Activated naive CD8-positive, alpha-beta T cell treated with anti-CD3 and anti-CD28 coated beads, Interleukin-2, amount 50 U/mL, for 16 hours (primary cell): Measurements from ENCODE around the gene RPEL1.
"Not testable (repeated sequence)": the region's sequence is repeated elsewhere in the genome, so short reads cannot be mapped to it uniquely, and the experiment has no call there.

ENCODE experiments used
- DNase-seq: peaks from one replicate; pipeline ENCODE4 v3.0.0-alpha.2; 2020; ENCODE audit warnings: low read depth, low spot score

The RPEL1 gene

DNA sequence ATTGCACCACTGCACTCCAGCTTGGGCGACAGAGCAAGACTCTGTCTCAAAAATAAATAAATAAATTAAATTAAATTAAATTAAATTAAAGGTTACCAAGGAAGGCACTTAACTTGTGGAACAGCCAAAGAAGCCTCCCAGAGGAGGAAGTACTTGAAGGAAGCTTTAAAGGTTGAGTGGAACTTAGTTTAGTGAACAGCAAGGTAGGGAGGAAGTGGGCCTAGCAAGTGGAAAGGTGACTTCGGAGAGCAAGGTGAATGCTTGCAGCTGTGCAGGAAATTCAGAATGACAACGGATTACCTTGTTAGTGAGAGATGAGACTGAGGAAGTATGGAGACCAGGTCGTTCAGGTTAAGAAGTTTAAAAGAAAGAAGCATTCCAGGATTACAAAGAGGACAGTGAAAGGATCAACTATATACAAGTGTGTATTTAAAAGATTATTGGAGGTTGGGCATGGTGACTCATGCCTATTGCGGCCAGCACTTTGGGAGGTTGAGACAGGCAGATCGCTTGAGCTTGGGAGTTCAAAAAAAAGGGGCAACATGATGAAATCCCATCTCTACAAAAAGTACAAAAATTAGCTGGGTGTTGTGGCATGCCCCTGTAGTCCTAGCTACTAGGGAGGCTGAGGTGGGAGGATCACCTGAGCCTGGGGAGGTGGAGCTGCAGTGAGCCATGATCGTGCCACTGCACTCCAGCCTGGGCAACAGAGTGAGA is 12.8 kb upstream of the RPEL1 start:
- no peak for DNase-seq

GRCh38 chr10:103235775-103236174 is 9.9 kb upstream of the RPEL1 start:
- no peak for DNase-seq

DNA sequence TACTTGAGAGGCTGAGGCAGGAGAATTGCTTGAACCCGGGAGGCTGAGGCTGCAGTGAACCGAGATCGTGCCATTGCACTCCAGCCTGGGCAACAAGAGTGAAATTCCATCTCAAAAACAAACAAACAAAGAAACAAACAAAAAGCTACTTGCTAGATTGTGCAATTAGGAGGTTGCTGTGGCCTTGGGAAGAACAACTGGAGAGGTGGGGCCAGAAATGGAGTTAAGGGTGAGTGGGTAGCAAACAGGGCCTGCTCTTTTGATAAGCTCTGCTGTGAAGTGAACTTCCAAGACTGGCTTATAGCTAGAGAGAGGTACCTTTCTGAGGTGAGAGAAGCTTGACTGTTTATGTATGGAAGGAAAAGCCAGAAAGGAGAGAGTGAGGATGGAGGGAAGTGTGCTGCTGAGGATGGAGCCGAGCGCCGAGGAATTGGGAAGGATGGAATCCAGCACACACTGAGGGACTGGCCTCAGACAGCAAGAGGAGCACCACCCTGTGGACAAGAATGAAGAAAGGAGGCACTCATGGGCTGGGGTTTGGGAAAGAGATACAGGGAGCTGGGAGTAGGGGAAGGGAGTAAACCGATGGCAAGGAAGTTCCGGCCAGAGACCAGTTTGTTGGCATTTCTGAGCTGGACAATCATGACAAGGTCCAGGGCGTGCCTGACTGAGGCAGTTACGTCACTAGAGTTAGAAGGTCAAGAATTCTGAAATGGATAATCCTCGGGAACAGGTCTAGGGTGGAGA is 7.0 kb upstream of the RPEL1 start:
- DNase-seq, result no peak

GRCh38 chr10:103241262-103242011 is 4.2 kb upstream of the RPEL1 start:
- DNase-seq, result no peak

DNA sequence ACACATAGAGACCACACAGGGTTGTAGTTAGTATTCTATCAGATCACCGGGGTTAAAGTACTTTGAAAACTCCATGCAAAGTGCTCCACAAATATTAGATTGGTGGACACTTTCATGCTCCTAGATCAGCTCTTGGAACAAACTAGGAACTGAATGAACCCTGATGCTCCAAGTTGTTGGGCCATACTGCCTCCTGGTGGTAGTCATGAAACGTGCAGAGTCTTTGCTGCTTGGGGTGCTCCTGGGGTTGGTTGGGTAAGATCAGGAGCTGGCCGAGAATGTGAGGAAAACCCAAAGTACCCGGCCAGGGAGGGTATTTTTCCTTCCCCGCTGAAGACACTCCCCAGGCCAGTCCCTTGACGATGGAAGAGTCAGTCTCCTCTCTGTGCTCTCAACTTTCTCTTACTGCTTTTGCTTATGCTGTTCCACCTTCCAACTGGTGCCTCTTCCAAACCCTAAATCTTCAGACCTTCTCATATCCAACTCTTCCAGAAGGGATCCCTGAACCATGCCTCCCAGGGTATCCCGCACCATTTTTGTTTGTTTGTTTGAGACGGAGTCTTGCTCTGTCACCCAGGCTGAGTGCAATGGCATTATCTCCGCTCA is 918 bp upstream of the RPEL1 start:
- peak; percentile 23 for DNase-seq

GRCh38 chr10:103246324-103246723 is 637 bp downstream of the RPEL1 start:
- no peak for DNase-seq

- no peak for DNase-seq
These were observed 8.4 kb downstream of the RPEL1 start for GRCh38 chr10:103254113-103254512.

GRCh38 chr10:103254538-103255325 is 9.0 kb downstream of the RPEL1 start:
- DNase-seq, result no peak

DNA sequence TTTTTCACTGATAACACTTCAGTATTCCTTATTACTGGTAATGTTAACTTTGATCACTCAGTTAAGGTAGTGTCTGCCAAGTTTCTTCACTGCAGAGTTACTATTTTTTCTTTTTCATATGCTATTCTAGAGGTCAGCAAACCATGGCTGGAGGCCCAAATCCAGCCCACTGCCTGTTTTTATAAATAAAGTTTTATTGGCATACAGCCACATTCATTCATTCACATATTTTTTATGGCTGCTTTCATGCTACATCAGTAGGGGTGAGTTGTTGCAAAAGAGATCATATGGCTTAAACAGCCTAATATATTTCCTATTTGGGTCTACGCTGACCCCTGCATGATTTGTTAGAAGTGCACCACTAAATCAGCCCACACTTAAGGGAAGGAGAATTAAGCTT is 10.9 kb downstream of the RPEL1 start:
- no peak for DNase-seq

DNA sequence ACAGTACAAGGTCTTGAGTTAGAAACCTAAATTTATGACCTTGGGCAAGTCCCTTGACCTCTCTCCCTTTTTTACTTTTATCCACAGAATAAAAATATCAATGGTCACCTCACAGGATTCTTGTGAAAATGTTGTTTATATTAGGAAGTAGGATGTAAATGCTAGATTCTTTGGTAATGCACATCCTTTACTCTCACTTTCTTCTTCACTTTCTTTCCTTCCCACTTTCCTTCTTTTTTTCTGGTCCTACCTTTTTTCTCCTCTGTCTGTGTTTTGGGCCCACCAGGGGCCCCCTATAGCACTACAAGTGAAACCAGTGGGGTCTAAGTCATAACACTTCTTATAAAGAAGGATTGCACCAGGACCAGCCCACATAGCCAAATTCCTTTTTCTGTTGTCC is 12.1 kb downstream of the RPEL1 start:
- DNase-seq, result no peak

- DNase-seq, result not testable (repeated sequence)
These were observed 13.2 kb downstream of the RPEL1 start for GRCh38 chr10:103258928-103259327.

GRCh38 chr10:103259989-103260388 is 14.3 kb downstream of the RPEL1 start:
- no peak for DNase-seq

GRCh38 chr10:103262229-103262628 is 16.5 kb downstream of the RPEL1 start:
- DNase-seq, result no peak

- DNase-seq, result no peak
These were observed 20.1 kb downstream of the RPEL1 start for GRCh38 chr10:103265717-103266329.

DNA sequence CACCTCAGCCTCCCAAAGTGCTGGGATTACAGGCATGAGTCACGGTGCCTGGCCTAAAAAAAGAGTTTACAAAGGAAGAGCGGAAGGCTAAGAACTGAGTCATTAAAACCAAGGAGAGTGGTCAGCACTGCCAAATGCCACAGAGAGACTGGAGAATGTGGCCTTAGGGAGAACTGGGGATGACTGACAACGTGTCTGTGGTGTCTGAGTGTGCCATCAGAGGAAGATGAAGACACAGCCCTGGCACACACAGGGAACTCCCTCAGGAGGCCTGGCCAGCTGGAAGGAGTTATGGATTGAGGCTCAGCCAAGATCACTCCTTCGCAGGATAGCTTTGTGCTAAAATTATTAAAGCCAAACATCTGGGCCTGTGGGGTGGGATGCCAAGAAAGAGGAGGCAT is 27.4 kb downstream of the RPEL1 start:
- DNase-seq, result no peak

DNA sequence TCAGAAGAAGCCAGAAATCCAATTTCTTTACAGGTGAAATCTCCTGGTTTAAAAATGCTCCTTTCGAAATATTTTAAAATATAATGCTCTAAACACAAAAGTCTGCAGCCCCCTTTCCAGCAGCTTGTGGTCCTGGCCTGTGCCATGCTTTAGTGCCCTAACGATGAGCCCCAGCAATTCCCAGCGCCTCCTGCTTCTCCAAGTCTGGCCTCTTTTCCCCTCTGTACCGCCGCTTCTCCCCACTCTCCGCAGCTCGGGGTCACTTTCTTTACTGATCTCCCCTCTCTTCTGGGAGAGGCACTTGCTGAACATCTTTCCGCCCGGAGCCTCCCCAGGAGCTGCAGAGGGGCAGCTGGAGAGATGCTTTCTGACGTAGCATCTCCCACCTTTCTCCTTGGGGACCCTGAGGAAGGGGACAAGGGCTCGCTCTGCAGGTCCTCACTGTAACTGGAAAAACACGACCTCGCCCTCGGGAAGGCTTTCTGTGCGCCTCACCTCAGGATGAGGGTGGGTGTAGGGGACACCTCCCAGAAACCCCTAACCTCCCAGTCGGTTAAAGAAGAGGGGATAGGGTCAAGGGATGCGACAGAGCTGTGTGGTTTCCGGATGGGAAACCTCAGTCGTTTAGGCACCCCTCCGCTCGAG is 30.7 kb downstream of the RPEL1 start:
- DNase-seq, result no peak

DNA sequence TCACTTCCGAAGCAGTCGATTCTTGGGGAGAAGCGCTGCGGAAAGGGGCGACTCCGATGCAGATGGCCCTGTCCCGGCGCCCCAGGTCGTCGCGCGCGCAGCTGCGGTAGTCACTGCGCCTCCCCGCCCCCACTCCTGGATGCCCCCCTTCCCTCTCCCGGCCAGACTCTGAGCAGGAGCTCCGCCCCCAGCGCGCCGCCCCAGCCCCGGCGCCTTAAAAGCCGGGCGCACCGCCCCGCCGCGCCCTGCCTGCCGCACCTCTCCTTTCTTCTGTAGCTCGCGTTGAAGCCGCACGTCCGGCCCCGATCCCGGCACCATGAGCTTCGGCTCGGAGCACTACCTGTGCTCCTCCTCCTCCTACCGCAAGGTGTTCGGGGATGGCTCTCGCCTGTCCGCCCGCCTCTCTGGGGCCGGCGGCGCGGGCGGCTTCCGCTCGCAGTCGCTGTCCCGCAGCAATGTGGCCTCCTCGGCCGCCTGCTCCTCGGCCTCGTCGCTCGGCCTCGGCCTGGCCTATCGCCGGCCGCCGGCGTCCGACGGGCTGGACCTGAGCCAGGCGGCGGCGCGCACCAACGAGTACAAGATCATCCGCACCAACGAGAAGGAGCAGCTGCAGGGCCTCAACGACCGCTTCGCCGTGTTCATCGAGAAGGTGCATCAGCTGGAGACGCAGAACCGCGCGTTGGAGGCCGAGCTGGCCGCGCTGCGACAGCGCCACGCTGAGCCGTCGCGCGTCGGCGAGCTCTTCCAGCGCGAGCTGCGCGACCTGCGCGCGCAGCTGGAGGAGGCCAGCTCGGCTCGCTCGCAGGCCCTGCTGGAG is 31.4 kb downstream of the RPEL1 start, which contains the start of gene INA:
INA (plus strand) TSS at position 243 of the 817 bp plus-strand sequence; CDS start at position 317, 74 bp downstream.
- DNase-seq, result no peak

GRCh38 chr10:103277713-103278536 is 32.2 kb downstream of the RPEL1 start:
- DNase-seq, result no peak

DNA sequence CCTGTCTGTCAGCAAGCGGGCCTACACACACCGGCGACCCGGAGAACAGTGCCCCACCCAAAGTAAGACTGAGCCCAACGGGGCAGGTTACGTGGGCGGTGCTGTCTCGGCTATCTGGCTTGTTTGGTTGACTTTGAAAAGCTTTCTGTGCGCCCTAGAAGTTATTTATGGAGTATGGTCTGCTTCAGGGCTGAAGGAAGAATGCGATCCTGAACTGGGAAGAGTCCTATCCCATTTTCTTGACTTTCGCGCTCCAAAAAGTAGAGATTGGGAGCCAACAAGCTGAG is 32.8 kb downstream of the RPEL1 start:
- DNase-seq, result no peak
